H1 (cell line): Measurements from ENCODE around the gene GALC. TPM values are rescaled to one million over a fixed set of nuclear protein-coding genes. Genes with fewer than 3 reads are reported as not detected.

Experiments
- CTCF ChIA-PET: fragments of 300-600 bp; sonication (Branson Sonifier 250); formaldehyde crosslinking; loops from one replicate; lab custom pipeline; 2021; ENCODE audit not compliant: partially characterized antibody; lab: Charles Lee
- POLR2A ChIA-PET: fragments of 300-600 bp; sonication (Branson Sonifier 250); formaldehyde crosslinking; loops from one replicate; lab custom pipeline; 2021; ENCODE audit warnings: inconsistent platforms; ENCODE audit not compliant: partially characterized antibody; lab: Charles Lee
- DNase-seq, 2 experiments: peaks; one replicate each; pipeline versions ENCODE4 v3.0.0 to v3.0.0-alpha.2; 2010 to 2022; ENCODE audit warnings: low spot score in 2 of 2, low read depth in 1 of 2, mixed read lengths in 1 of 2
- FAIRE-seq: peaks from 2 replicates; lab custom pipeline; 2011; peaks lifted over from hg19 to GRCh38; lab: Jason Lieb, UNC
- H2AFZ ChIP-seq: 2 replicates; pipeline ENCODE4 v1.8.1; 2012; ENCODE audit warnings: low read length, inconsistent platforms
- H2AK5ac ChIP-seq: 2 replicates; pipeline ENCODE4 v1.6.1; 2013; ENCODE audit warnings: low read depth, low read length
- H2BK120ac ChIP-seq: replicated peaks from 2 replicates; pipeline ENCODE3; 2013; ENCODE audit warnings: low read depth, low read length, inconsistent platforms
- H2BK12ac ChIP-seq: 2 replicates; pipeline ENCODE4 v1.6.1; 2013; ENCODE audit warnings: low read depth, low read length
- H2BK15ac ChIP-seq: 2 replicates; pipeline ENCODE4 v1.6.1; 2013; ENCODE audit warnings: low read length
- H2BK20ac ChIP-seq: 2 replicates; pipeline ENCODE4 v1.6.1; 2013; ENCODE audit warnings: low read length
- H2BK5ac ChIP-seq: 2 replicates; pipeline ENCODE4 v1.6.1; 2013; ENCODE audit warnings: low read depth, low read length
- H3K14ac ChIP-seq: 2 replicates; pipeline ENCODE4 v1.6.1; 2013; ENCODE audit warnings: inconsistent platforms; ENCODE audit not compliant: insufficient read length
- H3K18ac ChIP-seq: 2 replicates; pipeline ENCODE4 v1.6.1; 2013; ENCODE audit warnings: low read length; ENCODE audit errors: extremely low read depth
- H3K23ac ChIP-seq: 2 replicates; pipeline ENCODE4 v1.6.1; 2013; ENCODE audit warnings: inconsistent platforms; ENCODE audit not compliant: insufficient read length
- H3K23me2 ChIP-seq: 2 replicates; pipeline ENCODE4 v1.6.1; 2013; ENCODE audit warnings: low read depth, low read length
- H3K27ac ChIP-seq: 2 replicates; pipeline ENCODE4 v1.6.1; 2011; ENCODE audit warnings: low read depth, low read length, inconsistent platforms
- H3K27me3 ChIP-seq, 4 experiments: replicated peaks in 1 of 4; 1 replicate in 1 of 4; 2 replicates in 3 of 4; pipeline versions ENCODE4 v1.6.1 to v1.8.1; 2011 to 2013; ENCODE audit warnings: low read length in 3 of 4, mild to moderate bottlenecking in 3 of 4, inconsistent platforms in 2 of 4, mixed read lengths in 2 of 4, moderate library complexity in 1 of 4; ENCODE audit not compliant: control insufficient read depth in 3 of 4, insufficient read depth in 3 of 4; ENCODE audit errors: extremely low read depth in 1 of 4
- H3K36me3 ChIP-seq, 4 experiments: 2 replicates each; pipeline versions ENCODE4 v1.6.1 to v1.8.1; 2011 to 2013; ENCODE audit warnings: mild to moderate bottlenecking in 4 of 4, low read length in 3 of 4, moderate library complexity in 2 of 4, control low read depth in 1 of 4, inconsistent platforms in 1 of 4; ENCODE audit not compliant: insufficient read depth in 4 of 4, control insufficient read depth in 2 of 4
- H3K4ac ChIP-seq: replicated peaks from 2 replicates; pipeline ENCODE3; 2013; ENCODE audit warnings: low read length, low read depth, mixed read lengths, inconsistent platforms; ENCODE audit not compliant: insufficient read length
- H3K4me1 ChIP-seq, 4 experiments: replicated peaks in 1 of 4; 1 replicate in 1 of 4; 2 replicates in 3 of 4; pipeline versions ENCODE4 v1.6.1 to v1.8.1; 2011 to 2013; ENCODE audit warnings: low read length in 3 of 4, inconsistent platforms in 2 of 4, mixed read lengths in 1 of 4; ENCODE audit not compliant: insufficient read depth in 4 of 4, control insufficient read depth in 3 of 4
- H3K4me2 ChIP-seq, 2 experiments: 2 replicates each; pipeline versions ENCODE4 v1.6.1 to v1.8.1; 2011 to 2013; ENCODE audit warnings: low read depth in 2 of 2, low read length in 2 of 2, control low read depth in 1 of 2, inconsistent platforms in 1 of 2, mild to moderate bottlenecking in 1 of 2; ENCODE audit not compliant: insufficient read depth in 1 of 2
- H3K4me3 ChIP-seq, 4 experiments: fragments of 200-600, 300-600 bp in 1 of 4; sonication (generic), shearing (Covaris generic), sonication (Bioruptor Twin) in 1 of 4; 2 replicates each; pipeline versions ENCODE4 v1.5.1 to v1.8.1; 2011 to 2016; ENCODE audit warnings: low read length in 4 of 4, low read depth in 3 of 4, control low read depth in 2 of 4, inconsistent platforms in 2 of 4, mild to moderate bottlenecking in 2 of 4, mixed read lengths in 1 of 4, moderate library complexity in 1 of 4; ENCODE audit not compliant: insufficient read depth in 2 of 4; ENCODE audit errors: extremely low read depth in 1 of 4
- H3K56ac ChIP-seq: replicated peaks from 2 replicates; pipeline ENCODE3; 2013; ENCODE audit warnings: low read depth, mild to moderate bottlenecking, mixed read lengths, low read length, inconsistent platforms; ENCODE audit not compliant: insufficient read length
- H3K79me1 ChIP-seq: 2 replicates; pipeline ENCODE4 v1.6.1; 2013; ENCODE audit warnings: low read depth, low read length, control low read depth
- H3K79me2 ChIP-seq, 2 experiments: 2 replicates each; pipeline versions ENCODE4 v1.6.1 to v1.8.1; 2012 to 2013; ENCODE audit warnings: low read length in 2 of 2, mild to moderate bottlenecking in 2 of 2, inconsistent platforms in 1 of 2; ENCODE audit not compliant: insufficient read depth in 2 of 2, control insufficient read depth in 1 of 2
- H3K9ac ChIP-seq, 4 experiments: replicated peaks in 1 of 4; 1 replicate in 1 of 4; 2 replicates in 3 of 4; pipeline versions ENCODE4 v1.6.1 to v1.8.1; 2011 to 2013; ENCODE audit warnings: low read depth in 3 of 4, low read length in 3 of 4, control low read depth in 2 of 4, mild to moderate bottlenecking in 2 of 4, moderate library complexity in 2 of 4, inconsistent platforms in 1 of 4; ENCODE audit errors: extremely low read depth in 1 of 4
- H3K9me3 ChIP-seq, 2 experiments: 2 replicates each; pipeline versions ENCODE4 v1.6.1 to v1.8.1; 2012 to 2013; ENCODE audit warnings: mild to moderate bottlenecking in 2 of 2, moderate library complexity in 2 of 2, control low read depth in 1 of 2, inconsistent platforms in 1 of 2, low read depth in 1 of 2, low read length in 1 of 2, mixed read lengths in 1 of 2; ENCODE audit not compliant: insufficient read depth in 2 of 2
- H4K20me1 ChIP-seq, 2 experiments: replicated peaks in 1 of 2; 2 replicates each; pipeline versions ENCODE3 to v1.8.1; 2011 to 2013; ENCODE audit warnings: inconsistent platforms in 2 of 2, low read length in 2 of 2, mild to moderate bottlenecking in 1 of 2; ENCODE audit not compliant: insufficient read depth in 2 of 2, control insufficient read depth in 1 of 2
- H4K5ac ChIP-seq: 2 replicates; pipeline ENCODE4 v1.6.1; 2013; ENCODE audit warnings: low read length, low read depth, mixed read lengths, inconsistent platforms; ENCODE audit not compliant: insufficient read length
- H4K8ac ChIP-seq: 2 replicates; pipeline ENCODE4 v1.8.0; 2013; ENCODE audit warnings: mild to moderate bottlenecking, moderate library complexity, low read length, inconsistent platforms; ENCODE audit not compliant: insufficient read depth; ENCODE audit errors: extremely low read depth
- H4K91ac ChIP-seq: replicated peaks from 2 replicates; pipeline ENCODE3; 2013; ENCODE audit warnings: low read length, mixed read lengths, inconsistent platforms; ENCODE audit not compliant: insufficient read length
- CBX5 ChIP-seq: fragments of 300-800, 300-1000 bp; sonication (generic); IDR thresholded peaks from 2 replicates; pipeline ENCODE4 v1.7.1; 2016; ENCODE audit warnings: antibody characterized with exemption, low read length, low read depth
- EGR1 ChIP-seq: IDR thresholded peaks from 2 replicates; pipeline ENCODE4 v1.6.1; 2011; ENCODE audit warnings: low read depth, low read length, borderline replicate concordance
- FOSL1 ChIP-seq: IDR thresholded peaks from 2 replicates; pipeline ENCODE4 v1.6.1; 2011; ENCODE audit warnings: mild to moderate bottlenecking, low read depth, low read length, moderate library complexity; ENCODE audit not compliant: insufficient read depth
- MAX ChIP-seq: IDR thresholded peaks from 2 replicates; pipeline ENCODE4 v1.6.1; 2012; ENCODE audit warnings: inconsistent platforms
- POLR2AphosphoS5 ChIP-seq: IDR thresholded peaks from 2 replicates; pipeline ENCODE4 v1.6.1; 2011; ENCODE audit warnings: low read depth, low read length
- SAP30 ChIP-seq: fragments of 300-600 bp; sonication (generic); IDR thresholded peaks from 2 replicates; pipeline ENCODE4 v1.7.1; 2012; ENCODE audit warnings: low read length, moderate library complexity, mild to moderate bottlenecking, inconsistent platforms; ENCODE audit not compliant: insufficient read depth, insufficient replicate concordance
- SIRT6 ChIP-seq: IDR thresholded peaks from one replicate; pipeline ENCODE4 v1.7.1; 2012; ENCODE audit warnings: low read length, inconsistent platforms
- TAF7 ChIP-seq: optimal IDR thresholded peaks from 2 replicates; pipeline ENCODE3; 2011; ENCODE audit warnings: low read depth, mild to moderate bottlenecking, inconsistent platforms, low read length, moderate library complexity, borderline replicate concordance
- polyA plus RNA-seq, 7 experiments: library from polyadenylated mRNA; depleted of rRNA in 3 of 7; stranded (reverse) in 5 of 7; unstranded in 2 of 7; fragments of >200 nt in 5 of 7; fragments of 200-250 nt in 2 of 7; gene quantifications; 1 replicate in 5 of 7; 2 replicates in 1 of 7; 4 replicates in 1 of 7; pipeline versions ENCODE4 v1.2.1 to v1.2.3, GENCODE V29; 2011 to 2013; ENCODE audit warnings: missing spikeins in 2 of 7, mixed read lengths in 2 of 7
- total RNA-seq: library from RNA; stranded (reverse); fragmentation: NEBNext Ultra II Directional; extraction: Animal tissue kit (Norgen Biotek cat#: 25700); gene quantifications from 2 replicates; pipeline ENCODE4 v1.2.1, GENCODE V29; 2021

Gene GALC
- total and polyA plus RNA-seq, 2 of the 8 experiments (the other 6 are each of a cell fraction or from before 2014, with no cell fraction given), result 6.1 to 12.3 TPM

GRCh38 chr14:87975636-87976035 lies 17.3 kb downstream of the GALC start:
- Histone ChIP-seq H3K9ac (no peak overlapping the region), H4K91ac (no peak overlapping the region), H2BK15ac (no peak overlapping the region), H3K79me2 (no peaks in the 10 kb centered on the region), H3K4ac (no peak overlapping the region), H3K14ac (no peak overlapping the region), H2AFZ (no peak overlapping the region), H2AK5ac (no peak overlapping the region), H2BK120ac (no peak overlapping the region), H2BK20ac (no peak overlapping the region), H3K27me3 (no peaks in the 10 kb centered on the region), H3K18ac (no peak overlapping the region), H3K23me2 (no peaks in the 10 kb centered on the region; the same call in 1 of the 2 replicates), H4K5ac (no peak overlapping the region), H3K79me1 (no peaks in the 10 kb centered on the region), H3K4me3 (no peak overlapping the region), H3K27ac (no peak overlapping the region), H3K36me3 (no peaks in the 10 kb centered on the region; a peak in 1 of 8 replicates), H2BK12ac (no peak overlapping the region), H3K4me2 (no peak overlapping the region), H3K9me3 (no peaks in the 10 kb centered on the region), H3K4me1 (no peaks in the 10 kb centered on the region), H4K20me1 (no peaks in the 10 kb centered on the region), H4K8ac (no peak overlapping the region), H2BK5ac (no peak overlapping the region), H3K56ac (no peak overlapping the region), H3K23ac (no peak overlapping the region)
- ChIA-PET CTCF (no interaction called here), POLR2A (no interaction called here)
- DNase-seq (no peak), FAIRE-seq (no peak)
- TF ChIP-seq SIRT6 (no peak), FOSL1 (no peak), CBX5 (no peak), SAP30 (no peak), TAF7 (no peak), POLR2AphosphoS5 (no peak), EGR1 (no peak), MAX (no peak)
